Esophagus muscularis mucosa (tissue), 4 donors: Measurements from ENCODE around the gene FZD7. TPM values are rescaled to one million over a fixed set of nuclear protein-coding genes. Genes with fewer than 3 reads are reported as not detected.

Experiments used
- DNase-seq: peaks from one replicate; pipeline ENCODE4 v3.0.0-alpha.2; 2017; ENCODE audit errors: extremely low spot score
- H3K27ac ChIP-seq, 4 donors: fragments of 200-600 bp; sonication (generic); replicated peaks in 1 of 4; 1 replicate in 3 of 4; 2 replicates in 1 of 4; pipeline ENCODE4 v1.5.1; 2016 to 2019; ENCODE audit warnings: mild to moderate bottlenecking in 1 of 4
- H3K27me3 ChIP-seq, 4 donors: fragments of 200-600 bp; sonication (generic); one replicate each; pipeline versions ENCODE4 v1.5.1 to v1.6.0; 2016 to 2019
- H3K36me3 ChIP-seq, 4 donors: fragments of 200-600 bp; sonication (generic); one replicate each; pipeline ENCODE4 v1.5.1; 2016 to 2019
- H3K4me1 ChIP-seq, 4 donors: fragments of 200-600 bp; sonication (generic); one replicate each; pipeline ENCODE4 v1.5.1; 2016 to 2019
- H3K4me3 ChIP-seq, 4 donors: fragments of 200-600 bp; sonication (generic); 1 replicate in 2 of 4; 2 replicates in 2 of 4; pipeline ENCODE4 v1.5.1; 2016 to 2019; ENCODE audit warnings: mild to moderate bottlenecking in 4 of 4, moderate library complexity in 1 of 4
- H3K9me3 ChIP-seq, 4 donors: fragments of 200-600 bp; sonication (generic); 1 replicate in 3 of 4; 2 replicates in 1 of 4; pipeline ENCODE4 v1.5.1; 2016 to 2019
- EP300 ChIP-seq: sonication (generic); formaldehyde crosslinking; IDR thresholded peaks from one replicate; pipeline ENCODE4 v1.6.1; 2017; ENCODE audit warnings: antibody characterized with exemption
- POLR2A ChIP-seq: fragments of 450-650 bp; IDR thresholded peaks from one replicate; pipeline ENCODE4 v1.6.1; 2017; ENCODE audit warnings: antibody characterized with exemption, moderate library complexity, mild to moderate bottlenecking, low read depth
- POLR2AphosphoS5 ChIP-seq, 2 donors: sonication (generic); formaldehyde crosslinking; IDR thresholded peaks; one replicate each; pipeline ENCODE4 v1.6.1; 2017; ENCODE audit warnings: antibody characterized with exemption in 2 of 2
- WGBS: methylation state at CpG from one replicate; pipeline ENCODE4 v1.1.5; 2018; 5-methylcytosine and 5-hydroxymethylcytosine counted together
- intact Hi-C: fragments of 100-400 bp; cut with DNase I; formaldehyde crosslinking; loops from one replicate; pipeline ENCODE4 v1.15.1; 2023
- total RNA-seq, 4 donors: library from RNA; depleted of rRNA; stranded (reverse); fragments of >200 nt; gene quantifications; one replicate each; pipeline versions ENCODE4 v1.1.0 to v1.2.1, GENCODE V29; 2016
- TF ChIP-seq, protein P1 (sequence below), 3 experiments: fragments of 200-600 bp in 2 of 3; fragments of 450-650 bp in 1 of 3; sonication (generic) in 2 of 3; IDR thresholded peaks; one replicate each; pipeline ENCODE4 v1.5.1; 2017 to 2019; ENCODE audit warnings: antibody characterized with exemption in 3 of 3, mild to moderate bottlenecking in 2 of 3, moderate library complexity in 1 of 3

The FZD7 gene
- total RNA-seq, 4 donors from 2014 or later: 51.5 to 67.7 (median 57.7) TPM

DNA sequence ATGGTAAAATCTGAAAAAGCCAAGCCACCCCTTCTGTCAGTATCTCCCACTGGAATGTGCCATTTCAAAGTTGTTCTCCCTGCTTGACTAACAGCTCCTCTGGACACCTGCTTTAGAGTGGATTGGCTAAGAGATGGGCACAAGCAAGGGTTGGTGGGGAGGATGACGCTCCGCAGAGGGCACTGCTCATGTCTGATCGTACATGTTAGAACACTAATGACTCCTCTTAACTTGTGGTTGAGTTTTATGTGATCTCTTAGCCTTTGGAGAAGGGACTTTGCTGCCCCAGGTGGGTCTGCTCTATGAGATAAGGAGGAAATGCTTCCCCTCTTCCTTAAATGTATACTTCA is 31.2 kb downstream of the FZD7 start:
- Histone ChIP-seq H3K36me3 (no peaks in the 10 kb centered on the region), H3K4me1 (peaks cover 7 to 24% (median 17%) of the 10 kb centered on the region in 4 donors), H3K27me3 (no peaks in the 10 kb centered on the region), H3K4me3 (no peak overlapping the region), H3K9me3 (no peaks in the 10 kb centered on the region), H3K27ac (peak overlapping the region in 1 of 4 donors; percentile 62)
- 87% methylated on average over 3 of the region's 3 CpGs for WGBS
- TF ChIP-seq, protein P1, sequence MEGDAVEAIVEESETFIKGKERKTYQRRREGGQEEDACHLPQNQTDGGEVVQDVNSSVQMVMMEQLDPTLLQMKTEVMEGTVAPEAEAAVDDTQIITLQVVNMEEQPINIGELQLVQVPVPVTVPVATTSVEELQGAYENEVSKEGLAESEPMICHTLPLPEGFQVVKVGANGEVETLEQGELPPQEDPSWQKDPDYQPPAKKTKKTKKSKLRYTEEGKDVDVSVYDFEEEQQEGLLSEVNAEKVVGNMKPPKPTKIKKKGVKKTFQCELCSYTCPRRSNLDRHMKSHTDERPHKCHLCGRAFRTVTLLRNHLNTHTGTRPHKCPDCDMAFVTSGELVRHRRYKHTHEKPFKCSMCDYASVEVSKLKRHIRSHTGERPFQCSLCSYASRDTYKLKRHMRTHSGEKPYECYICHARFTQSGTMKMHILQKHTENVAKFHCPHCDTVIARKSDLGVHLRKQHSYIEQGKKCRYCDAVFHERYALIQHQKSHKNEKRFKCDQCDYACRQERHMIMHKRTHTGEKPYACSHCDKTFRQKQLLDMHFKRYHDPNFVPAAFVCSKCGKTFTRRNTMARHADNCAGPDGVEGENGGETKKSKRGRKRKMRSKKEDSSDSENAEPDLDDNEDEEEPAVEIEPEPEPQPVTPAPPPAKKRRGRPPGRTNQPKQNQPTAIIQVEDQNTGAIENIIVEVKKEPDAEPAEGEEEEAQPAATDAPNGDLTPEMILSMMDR (IDR thresholded peaks at IDR 0.05): no peak
- TF ChIP-seq POLR2AphosphoS5 (IDR thresholded peaks at IDR 0.05) (no peak), EP300 (no peak), POLR2A (no peak)
- no peak for DNase-seq
- intact Hi-C loops: no loop called here

DNA sequence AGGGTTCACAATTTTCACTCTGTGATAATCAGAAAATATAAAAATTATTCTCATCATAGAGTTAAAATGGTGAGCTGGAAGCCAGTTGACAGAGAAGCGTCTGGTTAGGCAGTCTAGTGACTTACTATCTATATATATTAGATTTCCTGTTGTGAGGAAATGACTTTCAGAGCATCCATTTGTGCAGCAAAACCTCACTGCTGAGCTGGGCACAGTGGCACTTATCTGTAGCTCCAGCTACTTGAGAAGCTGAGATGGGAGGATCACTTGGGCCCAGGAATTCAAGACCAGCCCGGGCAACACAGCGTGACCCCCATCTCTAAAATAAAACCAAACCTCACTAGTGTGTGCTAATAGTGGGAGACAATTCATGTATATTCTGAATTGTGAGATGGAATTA is 32.2 kb downstream of the FZD7 start:
- no peaks in the 10 kb centered on the region for H3K36me3 ChIP-seq
- DNase-seq: no peak
- no peaks in the 10 kb centered on the region for H3K9me3 ChIP-seq
- no peak overlapping the region for H3K4me3 ChIP-seq
- peaks cover 7 to 24% (median 17%) of the 10 kb centered on the region in 4 donors for H3K4me1 ChIP-seq
- 94% methylated on average over 3 of the region's 3 CpGs for WGBS
- H3K27ac ChIP-seq: no peak overlapping the region
- intact Hi-C loops: no loop called here
- TF ChIP-seq, protein P1 (IDR thresholded peaks at IDR 0.05): no peak
- no peaks in the 10 kb centered on the region for H3K27me3 ChIP-seq

DNA sequence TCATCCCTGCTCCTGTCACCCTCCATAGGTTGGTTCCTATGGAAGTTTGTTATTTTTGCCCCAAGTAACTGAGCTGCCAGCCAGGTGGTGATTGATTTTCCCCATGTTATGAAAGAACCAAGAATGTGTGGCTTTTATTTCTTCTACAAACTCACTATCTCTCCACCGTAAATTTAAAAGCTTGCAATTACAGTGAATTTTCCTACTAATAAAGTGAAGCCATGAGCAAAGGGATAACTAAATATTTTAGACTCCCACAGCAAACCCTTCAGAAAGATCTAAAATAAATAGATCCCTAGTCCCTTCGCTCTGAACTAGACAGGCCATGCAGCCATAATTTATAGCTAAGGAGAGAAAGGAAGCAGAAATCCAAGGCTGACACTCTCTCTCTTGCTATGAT is 33.2 kb downstream of the FZD7 start:
- no peak for TF ChIP-seq EP300
- TF ChIP-seq, protein P1 (IDR thresholded peaks at IDR 0.05): no peak
- no peak for TF ChIP-seq POLR2A
- TF ChIP-seq POLR2AphosphoS5 (IDR thresholded peaks at IDR 0.05): no peak
- Histone ChIP-seq H3K27ac (no peak overlapping the region), H3K4me3 (no peak overlapping the region), H3K4me1 (peaks cover 7 to 24% (median 17%) of the 10 kb centered on the region in 4 donors), H3K27me3 (no peaks in the 10 kb centered on the region), H3K36me3 (no peaks in the 10 kb centered on the region), H3K9me3 (no peaks in the 10 kb centered on the region)
- DNase-seq: no peak
- WGBS: 59% methylated on average over 2 of the region's 2 CpGs
- intact Hi-C loops: no loop called here

DNA sequence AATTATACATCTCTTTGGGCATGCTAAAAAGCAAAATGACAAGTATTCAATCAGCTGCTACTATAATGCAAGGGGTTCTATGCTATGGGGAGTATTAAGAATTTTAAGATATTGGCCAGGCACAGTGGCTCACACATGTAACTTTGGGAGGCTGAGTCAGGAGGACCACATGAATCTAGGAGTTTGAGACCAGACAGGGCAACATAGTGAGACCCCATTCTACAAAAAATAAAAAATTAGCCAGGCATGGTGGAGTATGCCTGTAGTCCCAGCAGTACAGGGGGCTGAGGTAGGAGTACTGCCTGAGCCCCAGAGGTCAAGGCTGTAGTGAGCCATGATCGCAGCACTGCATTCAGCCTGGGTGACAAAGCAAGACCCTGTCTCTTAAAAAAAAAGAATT is 33.9 kb downstream of the FZD7 start:
- intact Hi-C loops: no loop called here
- peaks cover 7 to 24% (median 17%) of the 10 kb centered on the region in 4 donors for H3K4me1 ChIP-seq
- H3K27ac ChIP-seq: no peak overlapping the region
- no peaks in the 10 kb centered on the region for H3K9me3 ChIP-seq
- H3K4me3 ChIP-seq: no peak overlapping the region
- H3K36me3 ChIP-seq: no peaks in the 10 kb centered on the region
- WGBS: 93% methylated on average over 1 of the region's 1 CpG
- no peaks in the 10 kb centered on the region for H3K27me3 ChIP-seq
- TF ChIP-seq, protein P1 (IDR thresholded peaks at IDR 0.05): no peak
- TF ChIP-seq POLR2A (no peak), EP300 (no peak), POLR2AphosphoS5 (IDR thresholded peaks at IDR 0.05) (no peak)
- no peak for DNase-seq
